Left kidney (tissue), 2 donors: ENCODE measurements around the gene MTRF1L. TPM values are rescaled to one million over a fixed set of nuclear protein-coding genes. Genes with fewer than 3 reads are reported as not detected.
"Not testable (repeated sequence)": the region's sequence is repeated elsewhere in the genome, so short reads cannot be mapped to it uniquely, and the experiment has no call there.

Experiments
- DNase-seq: peaks from one replicate; pipeline ENCODE4 v3.0.0-alpha.2; 2013
- polyA plus RNA-seq: library from polyadenylated mRNA; unstranded; fragments of 120-200 nt; gene quantifications from one replicate; pipeline ENCODE4 v1.2.1, GENCODE V29; 2013; ENCODE audit not compliant: insufficient read length

Gene MTRF1L
- polyA plus RNA-seq, 1 donor = 23.4 TPM

GRCh38 chr6:152975204-152975915, 27.1 kb downstream of the MTRF1L start:
- no peak for DNase-seq

- no peak for DNase-seq
Observed at GRCh38 chr6:152973916-152974315, 28.6 kb downstream of the MTRF1L start.

- DNase-seq = no peak
Observed at GRCh38 chr6:152969688-152970418, 32.7 kb downstream of the MTRF1L start.

- not testable (repeated sequence) for DNase-seq
Observed at GRCh38 chr6:152966168-152966894, 36.2 kb downstream of the MTRF1L start.

- no peak for DNase-seq
Observed at GRCh38 chr6:152959333-152959732, 43.2 kb downstream of the MTRF1L start.

- DNase-seq = no peak
Observed at GRCh38 chr6:152957796-152958195, 44.7 kb downstream of the MTRF1L start.

GRCh38 chr6:152954443-152954842, 48.1 kb downstream of the MTRF1L start:
- DNase-seq = no peak

- peak; percentile 15 for DNase-seq
Observed at GRCh38 chr6:152952866-152953509, 49.5 kb downstream of the MTRF1L start.

- DNase-seq = no peak
Observed at GRCh38 chr6:152952045-152952444, 50.5 kb downstream of the MTRF1L start.

GRCh38 chr6:152950240-152950639, 52.3 kb downstream of the MTRF1L start:
- no peak for DNase-seq

GRCh38 chr6:152948150-152948768, 54.2 kb downstream of the MTRF1L start:
- peak; percentile 42 for DNase-seq

- DNase-seq = no peak
Observed at GRCh38 chr6:152946995-152947394, 55.5 kb downstream of the MTRF1L start.

GRCh38 chr6:152946484-152946883, 56.0 kb downstream of the MTRF1L start:
- DNase-seq = no peak

GRCh38 chr6:152943260-152943897, 59.1 kb downstream of the MTRF1L start:
- DNase-seq = no peak

- no peak for DNase-seq
Observed at GRCh38 chr6:152942319-152942869, 60.1 kb downstream of the MTRF1L start.

GRCh38 chr6:152941746-152942145, 60.8 kb downstream of the MTRF1L start:
- no peak for DNase-seq

Other genes starting within 250 kb of the MTRF1L start
- 41.3 TPM for gene FBXO5, start 19.7 kb downstream of the MTRF1L start, polyA plus RNA-seq
- 3.6 TPM for gene RGS17, start 128.6 kb upstream of the MTRF1L start, polyA plus RNA-seq